Fibroblast of lung (primary cell): ENCODE results near the gene HELB.

ENCODE experiments used
- EZH2 ChIP-seq: IDR thresholded peaks from 2 replicates; pipeline ENCODE4 v1.5.1; 2012; ENCODE audit warnings: low read length, control low read depth, mild to moderate bottlenecking; ENCODE audit errors: missing control alignments
- TF ChIP-seq, protein P1 (sequence below), 2 donors: IDR thresholded peaks in 1 of 2; conservative IDR thresholded peaks in 1 of 2; 1 replicate in 1 of 2; 2 replicates in 1 of 2; pipeline ENCODE4 v1.5.1; 2011 to 2012; ENCODE audit warnings: low read length in 2 of 2, control low read depth in 1 of 2, inconsistent platforms in 1 of 2, low read depth in 1 of 2, mild to moderate bottlenecking in 1 of 2

GRCh38 chr12:66312189-66312588 is 9.9 kb downstream of the HELB start:
- TF ChIP-seq, protein P1, sequence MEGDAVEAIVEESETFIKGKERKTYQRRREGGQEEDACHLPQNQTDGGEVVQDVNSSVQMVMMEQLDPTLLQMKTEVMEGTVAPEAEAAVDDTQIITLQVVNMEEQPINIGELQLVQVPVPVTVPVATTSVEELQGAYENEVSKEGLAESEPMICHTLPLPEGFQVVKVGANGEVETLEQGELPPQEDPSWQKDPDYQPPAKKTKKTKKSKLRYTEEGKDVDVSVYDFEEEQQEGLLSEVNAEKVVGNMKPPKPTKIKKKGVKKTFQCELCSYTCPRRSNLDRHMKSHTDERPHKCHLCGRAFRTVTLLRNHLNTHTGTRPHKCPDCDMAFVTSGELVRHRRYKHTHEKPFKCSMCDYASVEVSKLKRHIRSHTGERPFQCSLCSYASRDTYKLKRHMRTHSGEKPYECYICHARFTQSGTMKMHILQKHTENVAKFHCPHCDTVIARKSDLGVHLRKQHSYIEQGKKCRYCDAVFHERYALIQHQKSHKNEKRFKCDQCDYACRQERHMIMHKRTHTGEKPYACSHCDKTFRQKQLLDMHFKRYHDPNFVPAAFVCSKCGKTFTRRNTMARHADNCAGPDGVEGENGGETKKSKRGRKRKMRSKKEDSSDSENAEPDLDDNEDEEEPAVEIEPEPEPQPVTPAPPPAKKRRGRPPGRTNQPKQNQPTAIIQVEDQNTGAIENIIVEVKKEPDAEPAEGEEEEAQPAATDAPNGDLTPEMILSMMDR (conservative IDR thresholded peaks at IDR 0.05 in 1 of 2, IDR thresholded peaks at IDR 0.05 in 1 of 2; ENCODE audit: low read depth in 1 of 2, low read length in 2 of 2), result no peak
- no peak for TF ChIP-seq EZH2
